Measurements from ENCODE around the gene IBTK. TPM values are rescaled to one million over a fixed set of nuclear protein-coding genes. Genes with fewer than 3 reads are reported as not detected.
A peak's percentile ranks its signal among the peaks of the same experiment; 100 is the strongest.

Gene IBTK
- total and polyA plus RNA-seq, 4 donors: 14.1 to 66.8 (median 21.0) TPM

- Histone ChIP-seq H3K4me1 (ENCODE audit: control insufficient read depth in 4 of 4, insufficient read depth in 4 of 4, low read length in 3 of 4) (no peaks in the 10 kb centered on the region), H3K27me3 (ENCODE audit: control insufficient read depth in 4 of 4, insufficient read depth in 4 of 4, low read length in 3 of 4) (no peaks in the 10 kb centered on the region), H3K9me3 (ENCODE audit: control insufficient read depth in 4 of 4, low read length in 3 of 4) (no peaks in the 10 kb centered on the region), H3K27ac (ENCODE audit: low read depth in 1 of 2, low read length in 2 of 2) (no peak overlapping the region), H3K4me3 (ENCODE audit: low read depth in 1 of 3, low read length in 3 of 3) (no peak overlapping the region), H3K9ac (ENCODE audit: low read depth in 1 of 2, low read length in 2 of 2) (no peak overlapping the region), H3K36me3 (ENCODE audit: control insufficient read depth in 4 of 4, insufficient read depth in 3 of 4, low read depth in 1 of 4, low read length in 3 of 4) (no peaks in the 10 kb centered on the region)
- no peak for DNase-seq (ENCODE audit: low spot score)
- WGBS: 85% methylated on average over 1 of the region's 1 CpG
- TF ChIP-seq RXRA (IDR thresholded peaks at IDR 0.05) (no peak), GABPA (IDR thresholded peaks at IDR 0.05 in 1 of 2, conservative IDR thresholded peaks at IDR 0.05 in 1 of 2) (no peak), FOXA2 (IDR thresholded peaks at IDR 0.05) (no peak), RAD21 (IDR thresholded peaks at IDR 0.05) (no peak), NR2F2 (IDR thresholded peaks at IDR 0.05) (no peak), CTCF (IDR thresholded peaks at IDR 0.05; ENCODE audit: low read depth, low read length, missing input control) (no peak), YY1 (IDR thresholded peaks at IDR 0.05) (no peak)
Observed at GRCh38 chr6:82273295-82273694, 25.8 kb upstream of the IBTK start.

- Histone ChIP-seq H3K9ac (ENCODE audit: low read depth in 1 of 2, low read length in 2 of 2) (no peak overlapping the region), H3K27ac (ENCODE audit: low read depth in 1 of 2, low read length in 2 of 2) (no peak overlapping the region), H3K9me3 (ENCODE audit: control insufficient read depth in 4 of 4, low read length in 3 of 4) (no peaks in the 10 kb centered on the region), H3K36me3 (ENCODE audit: control insufficient read depth in 4 of 4, insufficient read depth in 3 of 4, low read depth in 1 of 4, low read length in 3 of 4) (no peaks in the 10 kb centered on the region), H3K4me3 (ENCODE audit: low read depth in 1 of 3, low read length in 3 of 3) (no peak overlapping the region), H3K27me3 (ENCODE audit: control insufficient read depth in 4 of 4, insufficient read depth in 4 of 4, low read length in 3 of 4) (no peaks in the 10 kb centered on the region), H3K4me1 (ENCODE audit: control insufficient read depth in 4 of 4, insufficient read depth in 4 of 4, low read length in 3 of 4) (no peaks in the 10 kb centered on the region)
- 71% methylated on average over 6 of the region's 6 CpGs for WGBS
- TF ChIP-seq CTCF (IDR thresholded peaks at IDR 0.05; ENCODE audit: low read depth, low read length, missing input control): peak; percentile 53
- TF ChIP-seq REST (IDR thresholded peaks at IDR 0.05): no peak
- TF ChIP-seq TAF1 (conservative IDR thresholded peaks at IDR 0.05): no peak
- no peak for TF ChIP-seq MAX (IDR thresholded peaks at IDR 0.05)
- no peak for TF ChIP-seq GABPA (IDR thresholded peaks at IDR 0.05 in 1 of 2, conservative IDR thresholded peaks at IDR 0.05 in 1 of 2)
- no peak for TF ChIP-seq ZBTB33 (IDR thresholded peaks at IDR 0.05)
- peak; percentile 81 to 82 for TF ChIP-seq RAD21 (IDR thresholded peaks at IDR 0.05)
- TF ChIP-seq NR2F2 (IDR thresholded peaks at IDR 0.05): no peak
- TF ChIP-seq SP1 (IDR thresholded peaks at IDR 0.05): no peak
- no peak for TF ChIP-seq FOXA1 (IDR thresholded peaks at IDR 0.05)
- no peak for DNase-seq (ENCODE audit: low spot score)
Observed at GRCh38 chr6:82270881-82271635, 23.5 kb upstream of the IBTK start.

Data from liver (tissue), 9 donors.